ENCODE data around the gene UBE2K. TPM values are rescaled to one million over a fixed set of nuclear protein-coding genes. Genes with fewer than 3 reads are reported as not detected.

UBE2K gene
- total RNA-seq, 1 experiment from 2014 or later, result 77.7 TPM

DNA sequence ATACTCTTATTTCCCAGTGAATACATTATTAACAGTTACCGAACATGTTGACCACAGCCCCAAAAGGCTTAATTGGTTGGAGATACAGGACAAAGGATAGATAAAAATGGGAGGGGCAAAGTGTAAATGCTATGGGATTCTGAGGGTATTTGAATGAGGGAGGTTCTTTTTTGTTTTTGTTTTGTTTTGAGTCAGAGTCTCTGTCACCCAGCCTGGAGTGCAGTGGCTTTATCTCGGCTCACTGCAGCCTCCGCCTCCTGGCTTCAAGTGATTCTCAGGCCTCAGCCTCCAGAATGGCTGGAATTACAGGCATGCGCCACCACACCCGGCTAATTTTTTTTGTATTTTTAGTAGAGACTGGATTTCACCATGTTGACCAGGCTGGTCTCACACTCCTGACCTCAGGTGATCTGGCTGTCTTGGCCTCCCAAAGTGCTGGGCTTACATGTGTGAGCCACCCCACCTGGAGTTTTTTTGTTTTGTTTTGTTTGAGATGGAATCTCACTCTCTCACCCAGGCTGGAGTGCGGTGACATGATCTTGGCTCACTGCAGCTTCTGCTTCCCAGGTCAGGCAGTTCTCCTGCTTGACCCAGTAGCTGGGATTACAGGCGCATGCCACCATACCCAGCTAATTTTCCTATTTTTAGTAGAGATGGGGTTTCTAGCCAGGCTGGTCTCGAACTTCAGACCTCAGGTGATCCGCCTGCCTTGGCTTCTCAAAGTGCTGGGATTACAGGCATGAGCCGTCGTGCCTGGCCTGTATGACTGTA, 9.0 kb downstream of the UBE2K start:
- CTCF ChIA-PET, result interaction anchor here (0.7 kb wide), 1 partner anchor 35 kb away, joined by 4 read pairs; no protein-coding TSS in a partner anchor
- no peaks in the 10 kb centered on the region for H3K27me3 Mint-ChIP-seq (ENCODE audit: unreplicated experiment)
- no peak overlapping the region for H3K4me3 Mint-ChIP-seq (ENCODE audit: low read depth, unreplicated experiment)
- peak overlapping the region; percentile 26 for H3K27ac Mint-ChIP-seq (ENCODE audit: unreplicated experiment)
- H3K9me3 Mint-ChIP-seq (ENCODE audit: low read depth, unreplicated experiment), result no peaks in the 10 kb centered on the region
- no peak for DNase-seq
- H3K36me3 Mint-ChIP-seq (ENCODE audit: insufficient read depth, unreplicated experiment), result peaks cover 10% of the 10 kb centered on the region
- H3K4me1 Mint-ChIP-seq (ENCODE audit: low read depth, unreplicated experiment), result peaks cover 16% of the 10 kb centered on the region
- intact Hi-C loops (cut with micrococcal nuclease; ENCODE audit: unreplicated experiment), result no loop called here
- TF ChIP-seq, protein P1, sequence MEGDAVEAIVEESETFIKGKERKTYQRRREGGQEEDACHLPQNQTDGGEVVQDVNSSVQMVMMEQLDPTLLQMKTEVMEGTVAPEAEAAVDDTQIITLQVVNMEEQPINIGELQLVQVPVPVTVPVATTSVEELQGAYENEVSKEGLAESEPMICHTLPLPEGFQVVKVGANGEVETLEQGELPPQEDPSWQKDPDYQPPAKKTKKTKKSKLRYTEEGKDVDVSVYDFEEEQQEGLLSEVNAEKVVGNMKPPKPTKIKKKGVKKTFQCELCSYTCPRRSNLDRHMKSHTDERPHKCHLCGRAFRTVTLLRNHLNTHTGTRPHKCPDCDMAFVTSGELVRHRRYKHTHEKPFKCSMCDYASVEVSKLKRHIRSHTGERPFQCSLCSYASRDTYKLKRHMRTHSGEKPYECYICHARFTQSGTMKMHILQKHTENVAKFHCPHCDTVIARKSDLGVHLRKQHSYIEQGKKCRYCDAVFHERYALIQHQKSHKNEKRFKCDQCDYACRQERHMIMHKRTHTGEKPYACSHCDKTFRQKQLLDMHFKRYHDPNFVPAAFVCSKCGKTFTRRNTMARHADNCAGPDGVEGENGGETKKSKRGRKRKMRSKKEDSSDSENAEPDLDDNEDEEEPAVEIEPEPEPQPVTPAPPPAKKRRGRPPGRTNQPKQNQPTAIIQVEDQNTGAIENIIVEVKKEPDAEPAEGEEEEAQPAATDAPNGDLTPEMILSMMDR (IDR thresholded peaks at IDR 0.05; ENCODE audit: unreplicated experiment), result no peak
- no TSS peak for BruUV-seq (replicated peaks)

DNA sequence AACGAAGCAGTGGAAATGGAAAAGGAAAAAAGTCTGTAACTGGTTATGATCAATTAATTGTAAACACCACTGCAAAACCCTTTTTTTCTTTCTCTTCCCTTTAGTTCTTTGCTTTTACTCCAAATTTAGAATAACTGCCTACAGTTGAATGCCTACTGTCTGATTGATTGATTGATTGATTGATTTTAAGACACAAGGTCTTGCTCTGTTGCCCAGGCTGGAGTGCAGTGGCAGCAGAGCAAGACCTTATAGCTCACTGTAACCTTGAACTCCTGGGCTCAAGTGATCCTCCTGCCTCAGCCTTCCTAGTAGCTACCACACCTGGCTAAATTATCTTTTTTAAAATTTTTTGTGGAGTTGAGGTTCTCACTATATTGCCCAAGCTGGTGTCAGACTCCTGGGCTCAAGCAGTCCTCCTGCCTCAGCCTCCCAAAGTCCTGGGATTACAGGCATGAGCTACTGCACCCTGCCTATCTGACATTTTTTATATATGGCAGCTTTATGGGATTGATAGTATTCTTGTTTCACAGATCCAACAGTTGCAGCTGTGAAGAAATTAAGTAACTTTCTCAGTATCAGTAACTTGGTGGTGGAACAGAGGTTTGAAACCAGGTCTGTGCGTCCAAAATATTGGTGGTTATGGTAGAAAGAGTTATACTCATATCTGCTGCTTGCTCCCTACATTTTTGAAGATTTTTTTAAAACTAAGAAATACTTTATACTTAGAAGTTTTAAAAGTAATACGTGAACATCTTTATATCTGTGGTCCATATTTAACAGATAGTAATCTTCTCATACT, 12.4 kb downstream of the UBE2K start:
- DNase-seq, result no peak
- Mint-ChIP-seq H3K27ac (ENCODE audit: unreplicated experiment) (no peak overlapping the region), H3K4me1 (ENCODE audit: low read depth, unreplicated experiment) (peaks cover 16% of the 10 kb centered on the region), H3K4me3 (ENCODE audit: low read depth, unreplicated experiment) (no peak overlapping the region), H3K9me3 (ENCODE audit: low read depth, unreplicated experiment) (no peaks in the 10 kb centered on the region), H3K27me3 (ENCODE audit: unreplicated experiment) (no peaks in the 10 kb centered on the region), H3K36me3 (ENCODE audit: insufficient read depth, unreplicated experiment) (no peaks in the 10 kb centered on the region)
- no TSS peak for BruUV-seq (replicated peaks)
- intact Hi-C loops (cut with micrococcal nuclease; ENCODE audit: unreplicated experiment), result no loop called here
- CTCF ChIA-PET, result interaction anchor here (0.6 kb wide), 1 partner anchor 1191 kb away, joined by 4 read pairs; no protein-coding TSS in a partner anchor
- TF ChIP-seq, protein P1 (IDR thresholded peaks at IDR 0.05; ENCODE audit: unreplicated experiment), result no peak

DNA sequence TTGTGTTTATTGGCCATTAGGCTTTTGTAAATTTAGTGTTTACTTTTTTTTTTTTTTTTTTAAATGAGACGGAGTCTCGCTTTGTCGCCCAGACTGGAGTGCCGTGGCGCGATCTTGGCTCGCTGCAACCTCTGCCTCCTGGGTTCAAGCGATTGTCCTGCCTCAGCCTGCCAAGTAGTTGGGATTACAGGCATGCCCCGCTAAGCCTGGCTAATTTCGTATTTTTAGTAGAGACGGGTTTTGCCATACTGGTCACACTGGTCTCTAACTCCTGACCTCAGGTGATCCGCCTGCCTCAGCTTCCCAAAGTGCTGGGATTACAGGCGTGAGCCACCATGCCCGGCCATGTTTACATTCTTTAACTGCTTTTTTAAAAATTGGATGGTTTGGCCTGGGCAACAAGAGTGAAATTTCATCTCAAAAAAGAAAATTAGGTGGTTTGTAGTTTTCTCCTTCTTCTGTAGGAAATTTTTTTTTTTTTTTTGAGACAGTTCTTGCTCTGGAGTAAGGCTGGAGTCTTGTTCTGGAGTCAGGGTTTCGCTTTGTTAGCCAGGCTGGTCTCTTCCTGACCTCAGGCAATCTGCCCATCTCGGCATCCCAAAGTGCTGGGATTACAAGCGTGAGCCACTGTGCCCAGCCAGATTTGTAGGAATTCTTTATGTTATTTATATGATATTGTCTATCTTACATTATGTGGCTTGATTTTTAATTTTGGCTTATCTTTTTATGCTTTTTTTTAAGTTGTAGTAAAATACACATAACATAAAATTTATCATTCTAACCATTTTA, 15.1 kb downstream of the UBE2K start:
- intact Hi-C loops (cut with micrococcal nuclease; ENCODE audit: unreplicated experiment), result no loop called here
- no peak for DNase-seq
- CTCF ChIA-PET, result no interaction called here
- no peaks in the 10 kb centered on the region for H3K9me3 Mint-ChIP-seq (ENCODE audit: low read depth, unreplicated experiment)
- no peak overlapping the region for H3K4me3 Mint-ChIP-seq (ENCODE audit: low read depth, unreplicated experiment)
- H3K36me3 Mint-ChIP-seq (ENCODE audit: insufficient read depth, unreplicated experiment), result peaks cover 14% of the 10 kb centered on the region
- no TSS peak for BruUV-seq (replicated peaks)
- no peak overlapping the region for H3K27ac Mint-ChIP-seq (ENCODE audit: unreplicated experiment)
- H3K27me3 Mint-ChIP-seq (ENCODE audit: unreplicated experiment), result no peaks in the 10 kb centered on the region
- peaks cover 7% of the 10 kb centered on the region for H3K4me1 Mint-ChIP-seq (ENCODE audit: low read depth, unreplicated experiment)
- TF ChIP-seq, protein P1 (IDR thresholded peaks at IDR 0.05; ENCODE audit: unreplicated experiment), result no peak

DNA sequence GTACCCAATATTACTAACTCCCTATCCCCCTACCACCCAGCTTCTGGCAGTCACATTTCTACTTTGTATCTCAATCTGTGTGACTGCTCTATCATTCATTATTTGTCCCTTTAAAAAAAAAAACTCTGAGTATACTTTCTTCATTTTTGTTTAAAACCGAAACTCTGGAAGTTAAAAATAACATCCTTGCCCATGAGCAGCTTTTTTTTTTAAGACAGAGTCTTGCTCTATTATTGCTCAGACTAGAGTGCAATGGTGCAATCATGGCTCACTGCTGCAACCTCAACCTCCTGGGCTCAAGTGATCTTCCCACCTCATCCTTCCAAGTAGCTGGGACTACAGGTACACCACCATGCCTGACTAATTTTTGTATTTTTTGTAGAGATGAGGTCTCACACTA, 15.8 kb downstream of the UBE2K start:
- intact Hi-C loops (cut with micrococcal nuclease; ENCODE audit: unreplicated experiment), result no loop called here
- DNase-seq, result no peak
- BruUV-seq (replicated peaks), result no TSS peak
- Mint-ChIP-seq H3K27ac (ENCODE audit: unreplicated experiment) (no peak overlapping the region), H3K4me3 (ENCODE audit: low read depth, unreplicated experiment) (no peak overlapping the region), H3K27me3 (ENCODE audit: unreplicated experiment) (no peaks in the 10 kb centered on the region), H3K36me3 (ENCODE audit: insufficient read depth, unreplicated experiment) (peaks cover 14% of the 10 kb centered on the region), H3K4me1 (ENCODE audit: low read depth, unreplicated experiment) (peaks cover 6% of the 10 kb centered on the region), H3K9me3 (ENCODE audit: low read depth, unreplicated experiment) (no peaks in the 10 kb centered on the region)
- TF ChIP-seq, protein P1 (IDR thresholded peaks at IDR 0.05; ENCODE audit: unreplicated experiment), result no peak
- CTCF ChIA-PET, result no interaction called here
